Ishikawa (cell line): ENCODE results near the gene SMARCD1.
A peak's percentile ranks its signal among the peaks of the same experiment; 100 is the strongest.

Source experiments
- CEBPB ChIP-seq: IDR thresholded peaks from 2 replicates; pipeline ENCODE4 v1.6.1; 2012
- CREB1 ChIP-seq: IDR thresholded peaks from 2 replicates; pipeline ENCODE4 v1.6.1; 2012; ENCODE audit warnings: low read depth
- EGR1 ChIP-seq: IDR thresholded peaks from 2 replicates; pipeline ENCODE4 v1.6.1; 2012
- EP300 ChIP-seq: IDR thresholded peaks from 2 replicates; pipeline ENCODE4 v1.6.1; 2012; ENCODE audit warnings: borderline replicate concordance
- FOXM1 ChIP-seq: IDR thresholded peaks from 2 replicates; pipeline ENCODE4 v1.6.1; 2012; ENCODE audit warnings: low read depth, borderline replicate concordance
- MAX ChIP-seq: IDR thresholded peaks from 2 replicates; pipeline ENCODE4 v1.6.1; 2012
- NFIC ChIP-seq: IDR thresholded peaks from 2 replicates; pipeline ENCODE4 v1.6.1; 2012
- RAD21 ChIP-seq: IDR thresholded peaks from 2 replicates; pipeline ENCODE4 v1.6.1; 2012; ENCODE audit warnings: low read depth
- REST ChIP-seq: IDR thresholded peaks from 2 replicates; pipeline ENCODE4 v1.6.1; 2012; ENCODE audit warnings: low read depth, mild to moderate bottlenecking
- TAF1 ChIP-seq: IDR thresholded peaks from 2 replicates; pipeline ENCODE4 v1.6.1; 2012; ENCODE audit warnings: low read depth, mild to moderate bottlenecking
- TCF12 ChIP-seq: IDR thresholded peaks from 2 replicates; pipeline ENCODE4 v1.6.1; 2012; ENCODE audit warnings: low read depth
- TEAD4 ChIP-seq: IDR thresholded peaks from 2 replicates; pipeline ENCODE4 v1.6.1; 2012
- USF1 ChIP-seq: IDR thresholded peaks from 2 replicates; pipeline ENCODE4 v1.6.1; 2012
- YY1 ChIP-seq: IDR thresholded peaks from 2 replicates; pipeline ENCODE4 v1.6.1; 2012; ENCODE audit warnings: low read depth
- ZBTB7A ChIP-seq: IDR thresholded peaks from 2 replicates; pipeline ENCODE4 v1.6.1; 2012; ENCODE audit warnings: low read depth

SMARCD1 gene

GRCh38 chr12:50052544-50052943 lies 32.6 kb upstream of the SMARCD1 start:
- TF ChIP-seq TEAD4 (no peak), MAX (no peak), NFIC (no peak), CREB1 (no peak)

GRCh38 chr12:50052964-50053363 lies 32.2 kb upstream of the SMARCD1 start:
- no peak for TF ChIP-seq YY1
- TF ChIP-seq EGR1 = no peak
- no peak for TF ChIP-seq ZBTB7A
- TF ChIP-seq TCF12 = no peak
- no peak for TF ChIP-seq TEAD4

- TF ChIP-seq REST = no peak
- TF ChIP-seq EGR1 = no peak
- TF ChIP-seq TAF1 = no peak
- TF ChIP-seq CEBPB = no peak
- no peak for TF ChIP-seq NFIC
- no peak for TF ChIP-seq RAD21
- no peak for TF ChIP-seq ZBTB7A
- no peak for TF ChIP-seq TCF12
- TF ChIP-seq EP300 = no peak
- TF ChIP-seq TEAD4 = no peak
- TF ChIP-seq USF1 = no peak
- TF ChIP-seq MAX = no peak
- no peak for TF ChIP-seq FOXM1
These were observed 31.6 kb upstream of the SMARCD1 start for GRCh38 chr12:50053583-50053982.

- peak; percentile 94 for TF ChIP-seq RAD21
- no peak for TF ChIP-seq USF1
- no peak for TF ChIP-seq YY1
- no peak for TF ChIP-seq TCF12
- 0 out of 2 replicates have a peak, but pooled peaks have one; percentile 53 for TF ChIP-seq ZBTB7A
- peak; percentile 81 for TF ChIP-seq MAX
- peak; percentile 60 for TF ChIP-seq REST
These were observed 29.1 kb upstream of the SMARCD1 start for GRCh38 chr12:50055831-50056638.

GRCh38 chr12:50056639-50056976 lies 28.5 kb upstream of the SMARCD1 start:
- no peak for TF ChIP-seq YY1
- no peak for TF ChIP-seq FOXM1
- no peak for TF ChIP-seq NFIC
- TF ChIP-seq REST = no peak
- TF ChIP-seq USF1 = no peak
- no peak for TF ChIP-seq TEAD4
